ENCODE results near the gene TMPRSS7.

GRCh38 chr3:112117841-112118571 is 83.5 kb downstream of the TMPRSS7 start:
- TF ChIP-seq YY1 (IDR thresholded peaks at IDR 0.05; ENCODE audit: insufficient read depth, insufficient read length) (no peak), SUZ12 (IDR thresholded peaks at IDR 0.05; ENCODE audit: extremely low read depth, insufficient read depth, insufficient read length) (no peak), ZNF274 (IDR thresholded peaks at IDR 0.05; ENCODE audit: low read depth, low read length) (no peak)

All from NT2/D1 (cell line).